Measurements from ENCODE around the gene CFTR.

GRCh38 chr7:117489016-117489415, 9.2 kb downstream of the CFTR start:
- peak in 1 of 6 experiments; percentile 16 for TF ChIP-seq CTCF (IDR thresholded peaks at IDR 0.05)
- no peak for TF ChIP-seq POLR2A (IDR thresholded peaks at IDR 0.05)

Measured in Peyer's patch (tissue), 4 donors.